Activated CD8-positive, alpha-beta T cell treated with anti-CD3 and anti-CD28 coated beads for 36 hours (primary cell): ENCODE results near the gene LUZP1. TPM values are rescaled to one million over a fixed set of nuclear protein-coding genes. Genes with fewer than 3 reads are reported as not detected.

Experiments
- ATAC-seq: fragments of 200-7000 bp; cut with Tn5 transposase; one replicate; pipeline ENCODE4 v1.10.0; 2021; ENCODE audit warnings: mild to moderate bottlenecking, moderate library complexity
- CTCF ChIA-PET: fragments of 350-600 bp; sonication (Branson Sonifier 250); formaldehyde crosslinking; loops from one replicate; lab custom pipeline; 2021; ENCODE audit warnings: antibody characterized with exemption; lab: Charles Lee
- POLR2A ChIA-PET: fragments of 350-600 bp; sonication (Branson Sonifier 250); formaldehyde crosslinking; loops from one replicate; lab custom pipeline; 2021; ENCODE audit warnings: antibody characterized with exemption; lab: Charles Lee
- DNase-seq: peaks from one replicate; pipeline ENCODE4 v3.0.0-alpha.2; 2020
- H3K27ac Mint-ChIP-seq: one replicate; pipeline ENCODE4 v1.8.0; 2021; ENCODE audit warnings: mild to moderate bottlenecking, mixed read lengths
- H3K27me3 Mint-ChIP-seq: one replicate; pipeline ENCODE4 v1.8.0; 2021; ENCODE audit warnings: mixed read lengths
- H3K36me3 Mint-ChIP-seq: one replicate; pipeline ENCODE4 v1.8.0; 2021; ENCODE audit warnings: low read depth, mixed read lengths
- H3K4me1 Mint-ChIP-seq: one replicate; pipeline ENCODE4 v1.8.0; 2021; ENCODE audit warnings: low read depth, mixed read lengths
- H3K4me3 Mint-ChIP-seq: one replicate; pipeline ENCODE4 v1.8.0; 2021; ENCODE audit warnings: mild to moderate bottlenecking, moderate library complexity, mixed read lengths
- H3K9me3 Mint-ChIP-seq: one replicate; pipeline ENCODE4 v1.8.0; 2021; ENCODE audit warnings: mixed read lengths
- CTCF ChIP-seq: fragments of 200-600 bp; IDR thresholded peaks from one replicate; pipeline ENCODE4 v1.8.0; 2022; ENCODE audit warnings: antibody characterized with exemption, mild to moderate bottlenecking
- intact Hi-C: fragments of 100-400 bp; cut with micrococcal nuclease; formaldehyde crosslinking; loops from one replicate; pipeline ENCODE4 v1.10.0; 2022
- total RNA-seq, 2 experiments: library from RNA; stranded (reverse); gene quantifications; one replicate each; pipeline ENCODE4 v1.2.3, GENCODE V29; 2021

LUZP1 gene
- total RNA-seq, 2 experiments from 2014 or later, result 14.9 to 16.0 TPM

DNA sequence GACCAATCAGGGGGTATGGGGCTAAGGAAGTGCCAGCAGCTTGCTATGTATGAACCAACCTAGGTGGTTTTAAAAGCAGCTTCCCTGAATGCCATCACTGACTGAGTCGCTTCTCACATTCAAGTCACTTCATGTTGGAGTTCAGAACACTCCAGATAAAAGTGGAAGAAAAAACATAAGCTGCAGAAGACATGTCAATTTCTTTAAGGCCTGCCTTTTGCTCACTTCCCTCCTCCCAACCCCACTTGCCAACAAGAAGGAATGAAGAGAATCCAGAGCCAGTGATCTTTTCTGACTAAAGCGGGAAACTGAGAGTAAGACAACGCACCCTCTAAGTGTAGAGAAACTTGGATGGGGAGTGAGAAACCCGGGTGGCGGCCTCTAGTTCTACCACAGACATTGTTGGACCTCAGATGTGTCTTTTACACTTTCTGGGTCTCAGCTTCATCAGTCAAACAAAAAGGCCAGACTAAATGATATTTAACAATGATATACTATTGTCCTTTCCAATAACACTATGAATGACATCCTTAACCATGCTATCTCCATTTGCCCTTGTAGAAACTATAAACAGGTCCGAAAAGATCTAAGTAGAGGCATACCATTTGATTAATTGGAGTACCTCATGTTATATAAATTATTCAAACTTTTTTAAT lies 54.1 kb downstream of the LUZP1 start:
- Mint-ChIP-seq H3K27me3 (no peaks in the 10 kb centered on the region), H3K4me1 (peaks cover 76% of the 10 kb centered on the region), H3K9me3 (no peaks in the 10 kb centered on the region), H3K36me3 (peaks cover 5% of the 10 kb centered on the region), H3K4me3 (no peak overlapping the region), H3K27ac (no peak overlapping the region)
- no peak for TF ChIP-seq CTCF
- ATAC-seq (no peak), DNase-seq (peak; percentile 33)
- ChIA-PET POLR2A (no interaction called here), CTCF (interaction anchor here (1.0 to 7.9 kb wide), 3 partner anchors 11 to 70 kb away, joined by 4 to 47 read pairs (median 9); no protein-coding TSS in a partner anchor)
- intact Hi-C loops, result no loop called here

DNA sequence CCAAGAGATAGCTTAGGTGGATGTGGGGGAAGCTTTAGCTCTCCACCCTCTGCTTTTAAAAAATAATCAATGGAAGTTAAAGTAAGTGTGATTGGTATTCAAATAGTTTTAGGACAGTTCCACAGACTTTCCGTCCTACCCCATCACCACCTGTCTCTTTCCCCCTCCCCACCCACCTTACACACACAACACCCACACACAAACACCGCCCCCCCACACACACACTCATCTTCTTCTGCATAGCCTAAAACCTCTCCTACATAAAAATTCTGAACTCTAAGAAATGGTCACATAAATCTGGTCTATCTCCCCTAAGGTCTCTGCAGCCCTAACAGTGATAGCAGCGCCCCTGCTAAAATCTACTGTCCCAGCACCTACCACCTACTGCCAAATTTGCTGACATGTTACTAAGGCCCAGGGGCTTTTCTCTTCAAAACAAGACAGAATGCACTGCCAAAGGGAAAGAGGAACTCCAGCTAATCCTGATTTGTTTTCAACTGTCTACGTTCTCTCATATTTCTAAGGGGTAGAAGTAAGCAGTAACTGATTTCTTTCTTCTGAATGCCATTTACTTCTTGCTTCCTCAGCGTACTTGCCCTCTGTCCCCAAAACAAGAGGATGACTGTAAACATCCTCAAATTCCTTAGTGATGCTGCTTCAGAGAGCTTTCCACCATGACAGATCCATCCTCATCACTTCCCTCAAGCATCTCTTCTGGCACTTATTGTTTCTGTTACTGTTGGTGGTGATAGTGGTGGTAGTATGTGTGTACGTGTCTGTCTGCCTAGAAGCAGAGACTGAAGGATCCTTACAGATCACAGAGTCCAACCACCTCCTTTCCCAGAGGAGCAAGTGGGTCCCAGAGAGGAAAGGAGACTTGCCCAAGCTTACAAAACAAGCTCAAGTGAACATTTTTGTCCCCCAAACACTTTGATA lies 56.8 kb downstream of the LUZP1 start:
- Mint-ChIP-seq H3K4me3 (no peak overlapping the region), H3K4me1 (peaks cover 65% of the 10 kb centered on the region), H3K9me3 (no peaks in the 10 kb centered on the region), H3K27me3 (no peaks in the 10 kb centered on the region), H3K36me3 (peaks cover 9% of the 10 kb centered on the region), H3K27ac (peak overlapping the region; percentile 27)
- no peak for DNase-seq
- no peak for TF ChIP-seq CTCF
- ATAC-seq, result no peak
- POLR2A ChIA-PET, result interaction anchor here (1.8 to 2.3 kb wide), 2 partner anchors 21 to 56 kb away, joined by 6 to 11 read pairs; partner anchors contain the start of gene LUZP1
- CTCF ChIA-PET, result interaction anchor here (2.5 to 6.1 kb wide), 3 partner anchors 12 to 72 kb away, joined by 7 to 72 read pairs (median 31); no protein-coding TSS in a partner anchor
- intact Hi-C loops, result no loop called here

GRCh38 chr1:23110391-23110790 lies 58.3 kb downstream of the LUZP1 start:
- peaks cover 9% of the 10 kb centered on the region for H3K36me3 Mint-ChIP-seq
- ChIA-PET POLR2A (interaction anchor here (1.3 to 2.3 kb wide), 4 partner anchors 10 to 58 kb away, joined by 5 to 11 read pairs (median 6); partner anchors contain the start of gene LUZP1), CTCF (interaction anchor here (0.9 to 6.1 kb wide), 6 partner anchors 8 to 74 kb away, joined by 3 to 72 read pairs (median 5); no protein-coding TSS in a partner anchor)
- DNase-seq (no peak), ATAC-seq (no peak)
- no peak overlapping the region for H3K4me3 Mint-ChIP-seq
- no peaks in the 10 kb centered on the region for H3K9me3 Mint-ChIP-seq
- intact Hi-C loops, result no loop called here
- H3K27ac Mint-ChIP-seq, result peak overlapping the region; percentile 39
- peaks cover 57% of the 10 kb centered on the region for H3K4me1 Mint-ChIP-seq
- H3K27me3 Mint-ChIP-seq, result no peaks in the 10 kb centered on the region
- TF ChIP-seq CTCF, result no peak

GRCh38 chr1:23108918-23109533 lies 59.6 kb downstream of the LUZP1 start:
- Mint-ChIP-seq H3K36me3 (peaks cover 11% of the 10 kb centered on the region), H3K27ac (no peak overlapping the region), H3K27me3 (no peaks in the 10 kb centered on the region), H3K9me3 (no peaks in the 10 kb centered on the region), H3K4me3 (no peak overlapping the region), H3K4me1 (peaks cover 49% of the 10 kb centered on the region)
- POLR2A ChIA-PET, result interaction anchor here (1.0 kb wide), 2 partner anchors 9 to 59 kb away, joined by 3 to 4 read pairs; partner anchors contain the start of gene LUZP1
- intact Hi-C loops, result no loop called here
- ATAC-seq (peak; percentile 12), DNase-seq (peak; percentile 45)
- CTCF ChIA-PET, result interaction anchor here (0.6 to 6.1 kb wide), 5 partner anchors 9 to 75 kb away, joined by 3 to 72 read pairs (median 8); no protein-coding TSS in a partner anchor
- no peak for TF ChIP-seq CTCF
